ENCODE data around the gene IGF1.

Gene IGF1

GRCh38 chr12:102459314-102459713, 21.0 kb downstream of the IGF1 start:
- H3K79me2 ChIP-seq (ENCODE audit: control insufficient read depth, low read length): no peaks in the 10 kb centered on the region
- TF ChIP-seq, protein P1, sequence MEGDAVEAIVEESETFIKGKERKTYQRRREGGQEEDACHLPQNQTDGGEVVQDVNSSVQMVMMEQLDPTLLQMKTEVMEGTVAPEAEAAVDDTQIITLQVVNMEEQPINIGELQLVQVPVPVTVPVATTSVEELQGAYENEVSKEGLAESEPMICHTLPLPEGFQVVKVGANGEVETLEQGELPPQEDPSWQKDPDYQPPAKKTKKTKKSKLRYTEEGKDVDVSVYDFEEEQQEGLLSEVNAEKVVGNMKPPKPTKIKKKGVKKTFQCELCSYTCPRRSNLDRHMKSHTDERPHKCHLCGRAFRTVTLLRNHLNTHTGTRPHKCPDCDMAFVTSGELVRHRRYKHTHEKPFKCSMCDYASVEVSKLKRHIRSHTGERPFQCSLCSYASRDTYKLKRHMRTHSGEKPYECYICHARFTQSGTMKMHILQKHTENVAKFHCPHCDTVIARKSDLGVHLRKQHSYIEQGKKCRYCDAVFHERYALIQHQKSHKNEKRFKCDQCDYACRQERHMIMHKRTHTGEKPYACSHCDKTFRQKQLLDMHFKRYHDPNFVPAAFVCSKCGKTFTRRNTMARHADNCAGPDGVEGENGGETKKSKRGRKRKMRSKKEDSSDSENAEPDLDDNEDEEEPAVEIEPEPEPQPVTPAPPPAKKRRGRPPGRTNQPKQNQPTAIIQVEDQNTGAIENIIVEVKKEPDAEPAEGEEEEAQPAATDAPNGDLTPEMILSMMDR (IDR thresholded peaks at IDR 0.05; ENCODE audit: low read depth, low read length, poor library complexity, severe bottlenecking): no peak
- TF ChIP-seq EZH2phosphoT487 (IDR thresholded peaks at IDR 0.05; ENCODE audit: borderline replicate concordance, low read length): no peak
- H3K27ac ChIP-seq (ENCODE audit: low read depth, low read length): no peak overlapping the region
- no peak overlapping the region for H3K4me3 ChIP-seq (ENCODE audit: low read length)
- no peaks in the 10 kb centered on the region for H4K20me1 ChIP-seq (ENCODE audit: control insufficient read depth, insufficient read depth, low read depth, low read length)
- no peaks in the 10 kb centered on the region for H3K36me3 ChIP-seq (ENCODE audit: control insufficient read depth, low read length)
- no peaks in the 10 kb centered on the region for H3F3A ChIP-seq (ENCODE audit: control insufficient read depth, insufficient read depth)
- no peak overlapping the region for H3K4me2 ChIP-seq (ENCODE audit: low read length)
- H3K9me2 ChIP-seq (replicated peaks; ENCODE audit: control insufficient read depth, low read length): no peaks in the 10 kb centered on the region
- H3K27me3 ChIP-seq (ENCODE audit: control insufficient read depth, low read length): no peaks in the 10 kb centered on the region
- H3K4me1 ChIP-seq (ENCODE audit: control insufficient read depth, low read length): no peaks in the 10 kb centered on the region
- no peaks in the 10 kb centered on the region for H3K9me3 ChIP-seq (ENCODE audit: control insufficient read depth, insufficient read depth, low read length)

- no peaks in the 10 kb centered on the region for H3K9me3 ChIP-seq (ENCODE audit: control insufficient read depth, insufficient read depth, low read length)
- no peak overlapping the region for H3K4me3 ChIP-seq (ENCODE audit: low read length)
- H3K36me3 ChIP-seq (ENCODE audit: control insufficient read depth, low read length): no peaks in the 10 kb centered on the region
- H3K4me2 ChIP-seq (ENCODE audit: low read length): no peak overlapping the region
- H3K9me2 ChIP-seq (replicated peaks; ENCODE audit: control insufficient read depth, low read length): no peaks in the 10 kb centered on the region
- no peaks in the 10 kb centered on the region for H3K4me1 ChIP-seq (ENCODE audit: control insufficient read depth, low read length)
- no peaks in the 10 kb centered on the region for H3K27me3 ChIP-seq (ENCODE audit: control insufficient read depth, low read length)
- H3F3A ChIP-seq (ENCODE audit: control insufficient read depth, insufficient read depth): no peaks in the 10 kb centered on the region
- TF ChIP-seq, protein P1 (IDR thresholded peaks at IDR 0.05; ENCODE audit: low read depth, low read length, poor library complexity, severe bottlenecking): no peak
- no peak for TF ChIP-seq EZH2phosphoT487 (IDR thresholded peaks at IDR 0.05; ENCODE audit: borderline replicate concordance, low read length)
- H4K20me1 ChIP-seq (ENCODE audit: control insufficient read depth, insufficient read depth, low read depth, low read length): no peaks in the 10 kb centered on the region
- H3K27ac ChIP-seq (ENCODE audit: low read depth, low read length): no peak overlapping the region
- H3K79me2 ChIP-seq (ENCODE audit: control insufficient read depth, low read length): no peaks in the 10 kb centered on the region
These were observed 25.3 kb downstream of the IGF1 start for GRCh38 chr12:102454808-102455760.

GRCh38 chr12:102454330-102454729, 26.0 kb downstream of the IGF1 start:
- Histone ChIP-seq H4K20me1 (ENCODE audit: control insufficient read depth, insufficient read depth, low read depth, low read length) (no peaks in the 10 kb centered on the region), H3F3A (ENCODE audit: control insufficient read depth, insufficient read depth) (no peaks in the 10 kb centered on the region), H3K4me1 (ENCODE audit: control insufficient read depth, low read length) (no peaks in the 10 kb centered on the region), H3K4me2 (ENCODE audit: low read length) (no peak overlapping the region), H3K27me3 (ENCODE audit: control insufficient read depth, low read length) (no peaks in the 10 kb centered on the region), H3K4me3 (ENCODE audit: low read length) (no peak overlapping the region), H3K27ac (ENCODE audit: low read depth, low read length) (no peak overlapping the region), H3K9me2 (replicated peaks; ENCODE audit: control insufficient read depth, low read length) (no peaks in the 10 kb centered on the region), H3K36me3 (ENCODE audit: control insufficient read depth, low read length) (no peaks in the 10 kb centered on the region), H3K9me3 (ENCODE audit: control insufficient read depth, insufficient read depth, low read length) (no peaks in the 10 kb centered on the region), H3K79me2 (ENCODE audit: control insufficient read depth, low read length) (no peaks in the 10 kb centered on the region)
- TF ChIP-seq EZH2phosphoT487 (IDR thresholded peaks at IDR 0.05; ENCODE audit: borderline replicate concordance, low read length): no peak
- TF ChIP-seq, protein P1 (IDR thresholded peaks at IDR 0.05; ENCODE audit: low read depth, low read length, poor library complexity, severe bottlenecking): no peak

Data from DOHH2 (cell line).